CD4-positive, alpha-beta T cell treated with Interleukin-12 subunit alpha and Interleukin-12 subunit beta, for 1 hour (primary cell): ENCODE measurements around the gene GNAS-AS1.
A peak's percentile ranks its signal among the peaks of the same experiment; 100 is the strongest.

ENCODE experiments used
- DNase-seq: peaks from one replicate; pipeline ENCODE4 v3.0.0-alpha.2; 2020

The GNAS-AS1 gene

DNA sequence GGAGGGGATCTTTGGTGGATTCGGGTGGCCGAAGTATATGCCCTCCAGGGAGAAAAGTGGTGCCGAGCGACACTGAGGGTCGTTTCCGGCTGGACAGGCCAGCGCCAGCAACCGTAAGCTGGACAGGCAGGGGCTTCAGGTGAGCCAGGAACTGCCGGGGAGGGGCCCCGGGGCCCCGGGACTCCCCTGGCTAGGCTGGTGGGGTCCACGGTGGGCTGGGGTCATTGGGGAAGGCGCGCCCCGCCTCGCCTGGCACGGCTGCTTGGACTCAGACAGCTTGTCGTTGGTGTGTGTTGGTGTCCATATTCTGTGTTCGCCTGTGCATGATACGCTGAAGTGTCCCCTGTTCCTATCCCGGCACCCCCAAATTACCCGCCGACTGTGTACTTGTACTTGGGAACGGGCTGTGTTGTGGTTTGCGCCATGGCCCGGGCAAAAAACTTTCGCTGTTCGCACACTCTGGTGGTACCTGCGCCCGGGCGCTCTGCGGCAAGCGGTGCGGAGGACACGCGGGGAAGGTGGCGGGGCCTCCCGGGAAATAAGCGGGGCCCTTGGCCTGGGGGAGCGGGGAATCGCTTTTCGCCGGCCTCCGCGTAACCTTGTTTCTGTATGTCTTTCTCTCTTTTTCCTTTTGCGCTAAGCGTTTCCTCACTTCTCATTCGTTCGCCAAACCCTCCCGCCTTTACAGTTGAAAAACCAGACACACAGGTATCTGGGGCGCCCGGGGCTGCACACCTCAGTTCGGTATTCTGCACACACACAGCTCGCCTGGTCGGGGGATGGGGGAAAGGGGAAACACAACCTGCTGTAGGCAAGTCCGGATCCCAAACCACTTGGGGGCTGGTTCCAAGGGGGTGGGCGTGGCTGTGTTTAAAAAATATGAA, 5.0 kb upstream of the GNAS-AS1 start:
- no peak for DNase-seq

DNA sequence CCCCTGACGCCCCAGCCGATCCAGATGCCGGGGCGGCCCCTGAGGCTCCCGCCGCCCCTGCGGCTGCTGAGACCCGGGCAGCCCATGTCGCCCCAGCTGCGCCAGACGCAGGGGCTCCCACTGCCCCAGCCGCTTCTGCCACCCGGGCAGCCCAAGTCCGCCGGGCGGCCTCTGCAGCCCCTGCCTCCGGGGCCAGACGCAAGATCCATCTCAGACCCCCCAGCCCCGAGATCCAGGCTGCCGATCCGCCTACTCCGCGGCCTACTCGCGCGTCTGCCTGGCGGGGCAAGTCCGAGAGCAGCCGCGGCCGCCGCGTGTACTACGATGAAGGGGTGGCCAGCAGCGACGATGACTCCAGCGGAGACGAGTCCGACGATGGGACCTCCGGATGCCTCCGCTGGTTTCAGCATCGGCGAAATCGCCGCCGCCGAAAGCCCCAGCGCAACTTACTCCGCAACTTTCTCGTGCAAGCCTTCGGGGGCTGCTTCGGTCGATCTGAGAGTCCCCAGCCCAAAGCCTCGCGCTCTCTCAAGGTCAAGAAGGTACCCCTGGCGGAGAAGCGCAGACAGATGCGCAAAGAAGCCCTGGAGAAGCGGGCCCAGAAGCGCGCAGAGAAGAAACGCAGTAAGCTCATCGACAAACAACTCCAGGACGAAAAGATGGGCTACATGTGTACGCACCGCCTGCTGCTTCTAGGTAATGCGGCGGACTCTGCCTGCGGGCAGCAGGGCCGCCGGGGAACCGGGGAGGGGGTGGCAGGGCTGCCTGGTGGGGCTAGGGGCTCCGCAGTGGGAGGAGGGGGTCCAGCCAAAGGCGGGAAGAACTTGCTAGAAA, 4.2 kb upstream of the GNAS-AS1 start:
- no peak for DNase-seq

DNA sequence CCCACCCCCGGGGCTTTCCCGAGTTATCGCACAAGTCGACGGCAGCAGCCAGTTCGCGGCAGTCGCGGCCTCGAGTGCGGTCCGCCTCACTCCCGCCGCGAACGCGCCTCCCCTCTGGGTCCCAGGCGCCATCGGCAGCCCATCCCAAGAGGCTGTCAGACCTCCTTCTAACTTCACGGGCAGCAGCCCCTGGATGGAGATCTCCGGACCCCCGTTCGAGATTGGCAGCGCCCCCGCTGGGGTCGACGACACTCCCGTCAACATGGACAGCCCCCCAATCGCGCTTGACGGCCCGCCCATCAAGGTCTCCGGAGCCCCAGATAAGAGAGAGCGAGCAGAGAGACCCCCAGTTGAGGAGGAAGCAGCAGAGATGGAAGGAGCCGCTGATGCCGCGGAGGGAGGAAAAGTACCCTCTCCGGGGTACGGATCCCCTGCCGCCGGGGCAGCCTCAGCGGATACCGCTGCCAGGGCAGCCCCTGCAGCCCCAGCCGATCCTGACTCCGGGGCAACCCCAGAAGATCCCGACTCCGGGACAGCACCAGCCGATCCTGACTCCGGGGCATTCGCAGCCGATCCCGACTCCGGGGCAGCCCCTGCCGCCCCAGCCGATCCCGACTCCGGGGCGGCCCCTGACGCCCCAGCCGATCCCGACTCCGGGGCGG, 3.4 kb upstream of the GNAS-AS1 start:
- DNase-seq, result no peak

DNA sequence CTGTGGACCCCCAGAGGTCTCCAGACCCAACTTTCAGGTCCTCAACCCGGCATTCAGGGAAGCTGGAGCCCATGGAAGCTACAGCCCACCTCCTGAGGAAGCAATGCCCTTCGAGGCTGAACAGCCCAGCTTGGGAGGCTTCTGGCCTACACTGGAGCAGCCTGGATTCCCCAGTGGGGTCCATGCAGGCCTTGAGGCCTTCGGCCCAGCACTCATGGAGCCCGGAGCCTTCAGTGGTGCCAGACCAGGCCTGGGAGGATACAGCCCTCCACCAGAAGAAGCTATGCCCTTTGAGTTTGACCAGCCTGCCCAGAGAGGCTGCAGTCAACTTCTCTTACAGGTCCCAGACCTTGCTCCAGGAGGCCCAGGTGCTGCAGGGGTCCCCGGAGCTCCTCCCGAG, 2.8 kb upstream of the GNAS-AS1 start:
- no peak for DNase-seq

DNA sequence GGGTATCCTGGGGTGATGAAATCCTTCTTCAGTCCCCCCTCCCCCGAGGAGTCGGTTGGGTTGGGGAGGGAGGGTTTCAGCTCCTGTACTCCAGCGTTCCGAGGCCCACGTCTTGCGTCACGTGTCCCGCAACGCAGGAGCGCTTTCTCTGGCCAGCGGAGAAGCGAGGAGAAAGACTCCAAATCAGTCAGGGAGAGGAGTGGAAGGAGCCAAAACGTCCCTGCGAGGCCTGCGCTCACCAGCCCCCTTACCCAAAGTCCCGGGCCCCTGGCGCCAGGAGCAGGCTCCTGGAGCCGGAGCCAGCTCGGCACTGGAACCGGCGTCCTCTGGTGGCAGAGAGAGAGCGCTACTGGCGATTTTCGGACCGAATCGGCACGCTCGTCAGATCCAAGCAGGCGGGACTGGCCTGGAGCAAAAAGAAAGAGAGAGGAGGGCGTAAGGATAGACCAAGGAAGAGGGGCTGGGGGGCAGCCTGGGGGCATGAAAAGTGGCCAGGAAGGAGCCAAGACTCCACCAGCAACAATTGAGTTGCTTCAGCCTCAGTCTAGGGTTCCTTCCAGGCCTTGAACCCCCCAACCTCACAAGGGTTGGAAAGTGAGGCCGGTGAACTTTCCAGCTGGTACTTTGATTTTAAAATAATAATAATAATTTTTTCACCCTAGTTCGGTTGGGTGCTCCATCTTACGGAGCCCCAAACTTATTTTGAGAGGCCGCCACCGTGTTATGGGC, 2.0 kb upstream of the GNAS-AS1 start, which contains the start of gene GNAS:
Gene GNAS, plus strand, starts transcription at position 174 of the 729 bp plus-strand sequence.
- peak; percentile 58 for DNase-seq

DNA sequence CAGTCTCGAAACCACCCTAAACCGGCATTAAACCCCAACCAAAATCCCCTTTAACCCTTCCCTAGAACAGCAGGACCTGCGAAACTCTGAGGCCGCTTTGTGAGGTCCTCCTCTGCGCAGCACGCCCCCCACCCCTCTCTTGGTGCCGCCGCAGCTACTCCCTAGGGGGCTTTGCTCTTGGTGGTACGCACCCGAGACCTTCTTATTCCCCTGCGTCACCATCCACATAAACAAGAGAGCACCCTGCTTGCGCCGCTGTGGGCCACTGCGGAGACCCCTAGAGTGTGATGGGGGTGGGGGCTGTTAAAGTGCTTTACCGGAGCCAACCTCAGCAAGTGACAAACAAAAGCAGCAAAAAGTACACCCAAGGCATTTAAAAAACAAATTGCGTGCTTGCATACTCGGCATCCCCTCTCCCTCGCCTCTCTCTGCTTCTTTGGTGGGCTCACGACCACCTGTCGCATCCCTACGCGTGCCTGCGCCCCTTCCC, 1.3 kb upstream of the GNAS-AS1 start:
- no peak for DNase-seq

DNA sequence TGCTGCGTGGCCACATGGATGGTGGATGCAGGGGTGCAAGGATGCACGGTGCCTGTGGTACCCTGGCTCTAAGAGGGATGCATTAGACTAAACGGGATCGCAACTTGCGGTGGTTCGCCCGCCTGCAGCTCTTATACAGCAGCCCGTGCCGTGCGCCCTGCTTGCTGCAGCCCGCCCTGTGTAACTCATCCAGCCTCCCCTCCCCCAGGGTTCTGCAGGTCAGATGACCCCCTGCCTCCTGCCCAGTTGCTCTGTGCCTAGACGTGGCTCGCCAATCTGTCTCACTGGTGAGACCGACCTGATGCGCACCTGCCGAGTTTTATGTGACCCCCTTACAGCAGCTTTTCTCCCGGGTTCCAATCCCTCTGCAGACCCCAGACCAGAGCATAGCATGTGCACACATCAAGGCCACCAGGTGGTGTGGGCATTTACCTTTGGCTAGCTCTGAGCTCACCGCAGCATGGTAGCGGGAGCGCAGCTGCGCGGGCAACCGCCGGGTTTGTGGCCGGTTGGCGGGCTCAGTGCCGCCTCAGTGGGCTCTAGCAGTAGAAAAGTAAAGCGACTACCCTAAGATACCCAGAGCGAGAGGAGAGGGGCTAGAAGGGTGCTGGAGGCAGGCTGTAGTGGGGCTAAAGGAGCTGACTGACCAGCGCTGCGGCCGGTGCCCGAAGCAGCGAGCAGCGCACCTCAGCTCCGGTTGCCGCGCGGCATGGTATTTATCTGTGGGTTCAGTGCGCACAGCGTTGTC, 693 bp upstream of the GNAS-AS1 start:
- no peak for DNase-seq

DNA sequence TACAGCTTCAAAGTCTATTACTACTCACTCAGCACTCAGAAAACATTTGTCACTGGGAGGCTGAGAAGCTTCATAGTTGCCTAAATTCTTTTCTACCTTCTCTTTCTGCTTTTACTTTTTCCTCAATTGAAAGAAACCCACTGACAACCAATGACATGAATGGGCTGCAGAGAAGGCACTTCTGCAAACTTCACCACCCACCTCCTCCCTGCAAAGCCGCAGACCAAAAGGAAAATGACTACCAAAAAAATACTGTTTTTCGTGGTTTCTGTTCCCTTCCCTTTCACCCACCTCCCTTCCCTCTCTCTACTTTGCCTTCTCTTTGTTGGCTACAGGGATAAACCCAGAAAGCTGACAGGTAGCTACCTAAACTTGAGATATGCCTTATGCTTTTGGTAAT, 3.2 kb downstream of the GNAS-AS1 start:
- DNase-seq, result no peak

DNA sequence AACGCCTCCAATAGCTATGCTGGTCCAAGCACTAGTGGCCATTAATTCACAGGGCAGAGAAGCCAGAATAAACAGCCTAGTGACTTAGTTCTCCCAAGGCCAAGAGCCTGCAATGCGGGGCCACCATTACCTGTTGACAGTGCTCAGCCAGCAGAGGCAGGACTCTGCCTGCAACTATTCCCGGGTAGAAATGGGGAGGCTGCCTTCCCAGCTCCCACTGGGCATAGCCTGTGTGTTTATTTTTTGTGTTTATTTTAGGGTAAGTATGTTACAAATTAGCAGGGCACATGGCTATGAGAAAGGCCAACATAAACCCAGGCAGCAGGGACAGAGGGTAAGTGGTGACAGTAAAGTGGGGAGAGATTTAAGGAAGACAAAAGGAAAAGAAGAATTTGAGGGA, 5.0 kb downstream of the GNAS-AS1 start:
- DNase-seq, result no peak

DNA sequence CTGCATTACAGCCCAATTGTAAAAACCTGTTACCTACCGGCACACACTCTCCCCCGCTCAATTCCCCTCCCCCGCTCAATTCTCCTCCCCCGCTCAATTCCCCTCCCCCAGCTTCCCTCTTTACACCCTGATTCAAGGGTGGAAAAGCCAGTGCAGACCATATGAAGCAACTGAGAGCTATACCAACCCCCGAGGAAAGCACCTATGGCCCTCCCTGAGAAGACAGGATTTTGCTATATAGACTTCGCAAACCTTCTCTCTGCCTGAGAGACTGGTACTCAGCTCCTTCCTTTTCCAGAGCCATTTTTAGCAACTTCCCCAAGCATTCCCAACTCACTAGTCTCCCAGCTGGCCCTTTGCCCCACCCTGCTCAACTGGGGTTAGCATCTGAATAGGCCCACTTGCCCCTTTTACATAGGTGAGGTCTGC, 7.6 kb downstream of the GNAS-AS1 start:
- DNase-seq, result no peak

DNA sequence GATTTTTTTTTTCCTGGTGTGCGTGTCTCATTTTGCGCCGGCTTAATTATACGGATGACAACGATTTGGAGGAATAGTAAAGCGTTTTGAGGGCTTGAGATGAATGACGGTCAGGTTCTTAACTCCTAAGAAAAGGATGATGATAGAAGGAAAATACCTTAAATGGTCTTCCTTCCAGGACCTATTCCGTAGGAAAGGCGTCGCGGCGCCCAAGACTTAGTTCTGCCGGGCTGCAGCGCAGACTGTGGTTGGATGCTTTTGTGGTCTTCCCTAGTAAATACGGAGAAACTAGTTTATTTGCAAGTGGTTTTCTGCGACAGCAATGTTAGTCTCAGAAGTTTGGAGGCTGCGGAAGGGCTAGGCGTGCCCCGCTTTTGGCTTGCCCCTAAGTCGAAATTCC, 8.4 kb downstream of the GNAS-AS1 start:
- no peak for DNase-seq

DNA sequence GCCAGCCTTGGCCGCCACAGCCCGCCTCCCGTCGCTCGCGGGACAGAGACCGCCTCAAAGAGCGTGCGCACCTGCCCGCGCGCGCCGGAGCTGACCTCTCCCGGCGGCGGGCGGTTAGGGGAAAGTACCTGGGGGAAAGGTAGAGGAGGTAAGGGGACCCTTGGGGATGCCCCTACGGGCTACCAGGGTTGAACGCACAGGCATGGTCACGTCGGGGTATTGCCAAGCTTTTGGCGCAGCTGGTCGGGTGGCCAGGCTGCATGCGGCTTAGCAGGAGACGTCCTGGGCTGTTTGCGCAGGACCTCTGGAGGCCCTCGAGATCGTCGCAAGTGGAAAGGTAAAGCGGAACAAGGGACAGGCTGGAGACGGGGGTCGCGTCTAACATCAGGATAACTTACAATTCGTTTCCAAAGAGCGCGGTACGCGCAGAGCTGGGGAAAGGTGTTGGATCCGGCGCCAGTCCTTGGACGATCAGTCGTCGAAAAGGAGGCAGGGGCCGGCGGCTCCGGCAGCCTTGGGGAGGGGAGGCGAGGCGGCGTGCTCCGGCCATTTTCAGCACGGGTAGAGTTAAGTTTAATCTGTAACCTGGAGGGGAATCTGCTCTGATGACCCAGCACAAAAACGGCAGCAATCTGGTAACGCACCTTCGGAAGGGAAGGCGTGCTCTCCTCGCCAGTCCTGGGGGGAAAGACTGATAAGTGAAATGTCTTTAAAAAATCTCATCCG, 9.0 kb downstream of the GNAS-AS1 start:
- no peak for DNase-seq

DNA sequence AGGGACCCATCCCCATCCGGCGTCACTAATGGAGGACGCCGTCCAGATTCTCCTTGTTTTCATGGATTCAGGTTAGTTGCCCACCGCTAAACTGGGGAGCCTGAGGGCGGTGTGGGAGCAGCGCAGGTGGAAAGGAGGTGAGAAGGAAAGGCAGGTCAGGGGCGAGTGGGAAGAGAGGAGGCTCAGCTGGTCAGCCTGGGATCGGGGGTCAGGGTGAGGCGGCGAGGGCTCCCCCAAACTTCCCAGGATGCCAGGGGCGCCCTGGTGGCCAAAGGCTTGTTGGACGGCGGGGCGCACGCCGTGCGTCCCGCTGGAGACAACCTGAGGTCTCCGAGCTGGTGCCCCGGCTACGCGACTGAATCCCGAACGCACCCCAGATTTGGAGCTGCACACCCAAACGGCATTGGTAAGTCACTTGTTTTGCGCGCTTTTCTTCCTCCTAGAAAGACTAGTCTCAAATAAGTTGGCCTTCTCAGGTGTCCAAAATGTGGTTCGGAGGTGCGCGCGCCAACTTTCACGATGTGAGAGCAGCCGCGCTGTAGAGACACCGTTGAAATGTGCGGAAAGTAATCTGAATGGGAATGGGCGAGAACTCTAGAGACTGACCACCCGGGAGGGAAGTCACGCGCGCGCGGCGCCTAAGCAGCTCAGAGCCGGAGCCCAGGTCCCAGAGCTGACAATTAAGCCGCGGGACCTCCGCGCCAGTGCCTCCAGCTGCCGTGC, 9.7 kb downstream of the GNAS-AS1 start:
- no peak for DNase-seq

DNA sequence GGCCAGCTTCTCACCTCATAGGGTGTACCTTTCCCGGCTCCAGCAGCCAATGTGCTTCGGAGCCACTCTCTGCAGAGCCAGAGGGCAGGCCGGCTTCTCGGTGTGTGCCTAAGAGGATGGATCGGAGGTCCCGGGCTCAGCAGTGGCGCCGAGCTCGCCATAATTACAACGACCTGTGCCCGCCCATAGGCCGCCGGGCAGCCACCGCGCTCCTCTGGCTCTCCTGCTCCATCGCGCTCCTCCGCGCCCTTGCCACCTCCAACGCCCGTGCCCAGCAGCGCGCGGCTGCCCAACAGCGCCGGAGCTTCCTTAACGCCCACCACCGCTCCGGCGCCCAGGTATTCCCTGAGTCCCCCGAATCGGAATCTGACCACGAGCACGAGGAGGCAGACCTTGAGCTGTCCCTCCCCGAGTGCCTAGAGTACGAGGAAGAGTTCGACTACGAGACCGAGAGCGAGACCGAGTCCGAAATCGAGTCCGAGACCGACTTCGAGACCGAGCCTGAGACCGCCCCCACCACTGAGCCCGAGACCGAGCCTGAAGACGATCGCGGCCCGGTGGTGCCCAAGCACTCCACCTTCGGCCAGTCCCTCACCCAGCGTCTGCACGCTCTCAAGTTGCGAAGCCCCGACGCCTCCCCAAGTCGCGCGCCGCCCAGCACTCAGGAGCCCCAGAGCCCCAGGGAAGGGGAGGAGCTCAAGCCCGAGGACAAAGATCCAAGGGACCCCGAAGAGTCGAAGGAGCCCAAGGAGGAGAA, 10.5 kb downstream of the GNAS-AS1 start:
- no peak for DNase-seq

DNA sequence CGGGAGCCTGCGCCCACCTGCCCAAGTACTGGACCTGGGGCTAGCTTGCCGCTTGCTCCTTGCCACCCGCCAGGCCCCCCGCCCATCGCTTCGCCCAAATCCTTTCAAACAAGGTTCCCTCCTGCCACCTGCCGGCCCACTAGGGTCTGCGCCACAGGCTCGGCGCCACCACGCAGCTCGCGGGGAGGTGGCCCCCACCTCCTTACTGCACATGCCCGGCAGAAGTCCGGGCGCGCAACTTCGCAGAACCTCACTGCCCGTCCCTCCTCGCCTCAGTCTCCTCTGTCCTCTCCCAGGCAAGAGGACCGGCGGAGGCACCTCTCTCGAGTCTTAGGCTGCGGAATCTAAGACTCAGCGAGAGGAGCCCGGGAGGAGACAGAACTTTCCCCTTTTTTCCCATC, 11.2 kb downstream of the GNAS-AS1 start:
- peak; percentile 46 for DNase-seq

DNA sequence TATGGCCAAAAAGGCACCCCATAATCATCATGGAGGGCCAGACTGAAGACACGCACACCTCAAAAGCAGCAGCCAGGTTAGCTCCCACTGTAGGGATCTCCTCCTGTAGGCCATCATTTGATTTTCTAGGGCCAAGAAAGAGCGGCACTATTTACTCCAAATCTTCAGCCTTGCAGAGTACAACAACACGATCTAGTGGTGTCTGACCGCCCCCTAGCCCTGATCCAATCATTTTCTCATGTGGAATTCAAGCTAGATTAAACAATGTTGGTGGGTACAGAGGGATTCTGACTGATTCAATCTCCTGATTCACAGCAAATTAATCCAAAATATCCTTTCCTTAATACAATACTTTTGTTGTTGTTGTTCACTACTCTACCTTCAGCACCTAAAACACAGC, 12.5 kb downstream of the GNAS-AS1 start:
- DNase-seq, result no peak

DNA sequence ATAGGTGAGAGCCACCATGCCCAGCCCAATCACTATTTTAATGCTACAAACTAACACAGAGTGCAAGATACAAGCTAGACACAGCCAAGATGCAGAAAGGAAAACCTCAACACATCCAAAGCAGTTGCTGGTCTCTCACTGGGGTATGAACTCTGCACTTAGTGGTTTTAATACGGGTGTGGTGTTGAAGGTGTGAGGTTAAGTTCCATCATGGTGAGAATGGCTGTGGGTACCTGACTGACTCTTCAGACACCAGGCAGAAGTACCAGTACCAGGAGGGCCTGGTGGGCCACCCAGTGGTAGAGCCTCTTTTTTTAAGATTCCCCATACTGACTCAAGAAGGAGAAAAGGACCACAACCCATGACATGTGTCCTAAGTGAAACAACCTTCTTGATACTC, 13.0 kb downstream of the GNAS-AS1 start:
- DNase-seq, result no peak

DNA sequence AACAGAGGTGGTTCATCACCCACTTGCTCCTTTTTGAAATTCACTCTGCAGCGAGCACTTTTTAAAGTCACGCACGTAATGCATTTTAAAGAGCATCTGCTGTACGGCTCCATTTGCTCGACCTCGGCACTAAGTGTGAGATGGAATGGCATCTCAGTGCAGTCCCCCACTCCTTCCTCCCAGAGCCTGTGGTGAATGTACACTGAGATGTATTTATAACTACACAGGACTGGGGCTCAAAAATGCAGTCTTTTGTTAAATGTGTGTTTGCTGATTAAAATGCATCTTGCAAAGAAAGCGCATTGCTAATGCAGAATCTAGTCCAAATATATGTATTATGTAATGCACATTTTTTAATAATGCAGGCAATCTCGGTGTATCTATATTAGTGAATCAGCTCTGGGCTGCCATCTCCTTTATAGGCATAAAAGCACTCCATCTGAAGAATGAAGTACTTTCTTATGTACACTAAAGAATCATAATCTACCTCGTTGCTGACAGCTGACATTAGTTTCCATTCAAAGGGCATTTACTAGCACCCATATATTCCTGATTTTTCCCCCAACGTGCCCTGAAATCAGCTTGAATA, 14.0 kb downstream of the GNAS-AS1 start:
- no peak for DNase-seq

DNA sequence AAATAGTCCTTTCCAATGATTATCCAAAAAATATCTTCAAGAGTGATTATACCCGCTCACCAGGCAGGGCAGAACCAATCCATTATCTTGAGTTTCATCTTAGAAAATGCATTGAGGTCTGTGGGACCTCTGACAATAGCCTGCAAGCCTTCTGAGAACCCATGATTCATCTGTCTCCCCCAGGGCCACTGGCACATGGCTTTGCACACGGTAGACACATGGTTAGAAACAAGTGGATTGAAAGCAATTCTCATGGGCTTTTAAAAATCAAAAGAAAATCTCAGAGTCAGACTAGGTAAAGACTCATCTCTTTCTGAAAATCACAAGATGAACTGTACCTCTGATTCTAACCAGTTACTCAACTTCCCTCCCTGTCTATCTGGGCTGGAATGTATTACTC, 15.5 kb downstream of the GNAS-AS1 start:
- DNase-seq, result no peak
